ENCODE results near the gene PARP15.
"Not testable (repeated sequence)": the region's sequence is repeated elsewhere in the genome, so short reads cannot be mapped to it uniquely, and the experiment has no call there.

Gene PARP15

GRCh38 chr3:122674339-122674738 lies 96.9 kb downstream of the PARP15 start:
- no peak for DNase-seq

DNA sequence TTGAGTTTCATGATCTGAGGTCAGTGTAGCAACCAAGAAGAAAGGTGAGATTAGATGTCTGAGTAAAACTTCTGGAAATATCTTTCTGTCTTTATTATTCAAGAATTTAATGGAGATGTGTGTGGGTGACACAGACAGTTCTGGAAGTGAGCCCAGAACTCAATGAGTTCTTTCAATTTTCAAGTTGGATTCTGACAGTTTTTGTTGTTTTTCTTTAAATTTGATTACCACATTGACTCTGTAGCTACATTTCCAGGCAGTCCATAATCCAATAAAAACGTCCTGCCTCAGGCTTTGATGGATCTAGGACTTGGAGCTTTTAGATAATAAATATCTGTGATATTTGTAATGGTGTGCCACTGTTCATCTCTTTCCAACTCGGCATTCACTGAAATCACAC lies 99.3 kb downstream of the PARP15 start:
- DNase-seq = no peak

DNA sequence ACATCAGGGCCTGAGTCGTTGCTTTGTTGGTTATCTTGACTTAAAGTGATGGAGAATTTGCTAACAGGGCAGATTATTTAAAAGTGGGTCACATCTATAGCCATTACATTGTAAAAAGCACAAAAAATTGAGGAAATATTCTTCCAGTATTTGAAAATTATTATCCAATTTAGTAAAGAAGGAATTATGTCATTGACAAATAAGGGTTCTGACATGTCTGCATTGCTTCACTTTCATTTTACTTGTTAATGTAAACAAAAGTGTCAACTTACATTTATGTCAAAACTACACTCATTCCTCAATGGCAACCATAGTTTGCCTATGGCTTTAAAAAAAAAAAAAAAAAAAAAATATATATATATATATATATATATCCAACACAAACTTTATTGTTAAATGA lies 99.8 kb downstream of the PARP15 start:
- no peak for DNase-seq

DNA sequence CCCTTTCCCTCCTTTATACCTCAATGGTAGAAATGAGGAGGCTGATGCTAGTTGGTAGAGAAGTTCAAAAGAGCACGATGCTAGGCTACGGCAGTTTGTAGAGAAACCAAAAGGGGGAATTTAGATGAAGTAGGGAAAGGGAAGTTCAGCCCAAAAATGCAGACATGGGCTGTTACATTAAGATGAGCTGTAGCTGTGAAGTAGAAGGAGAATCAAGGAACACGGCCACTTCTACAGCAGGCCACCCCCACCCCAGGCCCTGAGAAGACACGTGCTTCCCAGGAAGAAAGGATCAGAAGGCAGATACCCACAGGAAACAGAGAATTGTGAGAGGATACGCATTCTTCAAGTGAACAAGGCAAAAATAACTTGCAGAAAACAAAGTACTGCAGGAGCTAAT lies 101.1 kb downstream of the PARP15 start:
- DNase-seq = no peak

GRCh38 chr3:122679085-122679881 lies 101.8 kb downstream of the PARP15 start:
- DNase-seq = peak; percentile 41

GRCh38 chr3:122679882-122680474 lies 102.5 kb downstream of the PARP15 start:
- DNase-seq = no peak

GRCh38 chr3:122680475-122681283 lies 103.2 kb downstream of the PARP15 start, which contains the start of gene PARP14:
PARP14 (plus strand) TSS chr3:122680839; CDS start chr3:122680884, 45 bp downstream.
- DNase-seq = no peak

DNA sequence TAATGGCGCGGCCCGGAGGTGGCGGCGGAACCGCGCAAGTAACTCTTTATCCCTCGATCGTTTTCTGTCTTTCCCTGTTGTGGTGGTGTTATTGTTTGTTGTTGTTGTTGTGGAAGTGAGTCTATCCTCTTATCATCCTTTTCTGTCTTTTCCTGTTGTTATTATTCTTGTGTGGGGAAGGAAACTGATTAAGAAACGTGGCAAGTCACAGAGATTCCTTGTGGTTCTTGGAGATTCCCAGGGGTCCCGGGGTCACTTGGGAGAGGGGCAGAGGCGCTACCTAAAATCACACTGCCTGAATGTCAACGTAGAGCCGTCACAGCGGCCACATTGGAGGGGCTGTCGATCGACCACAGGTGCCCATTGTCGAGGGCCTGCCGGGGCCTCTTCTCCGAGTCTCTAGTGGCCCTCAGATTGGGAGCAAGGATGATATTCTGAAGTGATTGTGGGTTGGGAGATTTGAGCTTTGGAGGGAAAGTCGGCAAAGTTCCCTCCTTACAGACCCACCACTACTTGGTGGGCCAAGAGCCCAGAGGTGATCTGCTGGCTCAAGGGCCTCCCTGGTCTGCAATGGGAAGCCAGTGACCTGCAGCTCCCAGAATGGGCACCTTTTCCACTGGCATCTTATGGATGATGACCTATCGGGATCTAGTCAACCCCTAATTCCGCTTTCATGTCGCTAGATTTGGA lies 104.0 kb downstream of the PARP15 start:
- no peak for DNase-seq

GRCh38 chr3:122681974-122682409 lies 104.5 kb downstream of the PARP15 start:
- DNase-seq = no peak

DNA sequence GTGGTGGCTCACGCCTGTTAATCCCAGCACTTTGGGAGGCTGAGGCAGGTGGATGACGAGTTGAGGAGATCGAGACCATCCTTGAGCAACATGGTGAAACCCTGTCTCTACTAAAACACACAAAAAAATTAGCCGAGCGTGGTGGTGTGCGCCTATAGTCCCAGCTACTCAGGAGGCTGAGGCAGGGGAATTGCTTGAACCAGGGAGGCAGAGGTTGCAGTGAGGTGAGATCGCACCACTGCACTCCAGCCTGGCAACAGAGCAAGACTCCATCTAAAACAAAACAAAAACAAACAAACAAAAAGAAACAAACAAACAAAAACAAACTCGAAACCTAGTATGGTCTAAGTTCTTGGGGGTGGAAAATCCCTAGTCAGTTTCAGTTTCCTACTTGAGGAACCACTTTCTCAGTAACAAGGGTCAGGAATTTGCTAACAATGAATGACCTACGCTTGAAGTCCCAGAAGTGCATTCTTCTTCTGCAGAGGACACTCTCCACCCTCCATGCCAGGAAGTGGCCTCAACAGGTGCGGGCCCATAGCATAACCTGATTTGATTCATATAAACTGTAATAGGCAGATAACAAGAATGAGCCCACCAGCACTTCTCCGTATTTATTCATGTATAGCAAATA lies 105.4 kb downstream of the PARP15 start:
- DNase-seq = not testable (repeated sequence)

DNA sequence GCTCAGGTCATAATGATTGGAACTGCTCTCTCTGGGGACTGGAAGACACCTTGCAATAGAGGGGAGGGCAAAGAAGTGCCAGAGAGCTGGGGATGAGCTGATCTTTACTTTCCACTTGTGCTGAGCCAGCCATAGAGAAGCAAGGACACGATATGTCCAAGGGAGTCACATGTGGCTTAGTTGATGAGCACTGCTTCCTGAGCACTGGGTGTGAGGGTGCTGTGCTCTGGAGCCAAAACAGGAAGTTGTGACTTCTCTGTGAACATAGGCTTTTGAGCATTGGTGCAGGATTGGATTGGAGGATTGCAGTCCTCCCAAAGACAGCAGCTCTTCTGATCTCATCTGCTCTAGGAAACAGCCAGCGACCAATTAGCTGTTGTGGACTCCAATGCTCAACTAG lies 109.8 kb downstream of the PARP15 start:
- no peak for DNase-seq
